B cell (primary cell): ENCODE data around the gene ATP6V0E1.

Source experiments
- EZH2 ChIP-seq: IDR thresholded peaks from 2 replicates; pipeline ENCODE4 v1.6.1; 2012; ENCODE audit warnings: borderline replicate concordance, low read depth, mild to moderate bottlenecking, moderate library complexity, low read length; ENCODE audit not compliant: insufficient read depth, poor library complexity, severe bottlenecking
- TF ChIP-seq, protein P1 (sequence below): fragments of 200-600 bp; IDR thresholded peaks from one replicate; pipeline ENCODE4 v1.8.0; 2022; ENCODE audit warnings: antibody characterized with exemption, mild to moderate bottlenecking

DNA sequence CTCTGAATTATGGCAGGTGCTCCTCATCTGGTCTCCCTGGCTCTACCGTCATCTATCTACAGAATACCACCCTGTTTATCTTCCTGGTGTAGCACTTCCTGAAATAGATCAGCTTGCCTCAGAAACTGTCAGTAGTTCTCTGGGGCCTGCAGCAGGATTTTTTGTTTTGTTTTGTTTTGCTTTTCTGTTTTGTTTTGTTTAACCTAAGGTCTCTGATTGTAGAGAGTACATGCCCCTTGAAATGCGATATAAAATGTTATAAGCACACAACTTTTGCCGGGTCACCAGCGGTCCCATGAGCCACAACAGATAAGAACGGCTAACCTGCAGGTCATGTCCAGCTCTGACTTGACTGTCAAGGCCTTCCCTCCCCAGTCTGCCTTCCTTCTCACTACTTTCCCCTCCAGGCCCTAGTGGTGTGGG, 45.9 kb downstream of the ATP6V0E1 start:
- TF ChIP-seq, protein P1, sequence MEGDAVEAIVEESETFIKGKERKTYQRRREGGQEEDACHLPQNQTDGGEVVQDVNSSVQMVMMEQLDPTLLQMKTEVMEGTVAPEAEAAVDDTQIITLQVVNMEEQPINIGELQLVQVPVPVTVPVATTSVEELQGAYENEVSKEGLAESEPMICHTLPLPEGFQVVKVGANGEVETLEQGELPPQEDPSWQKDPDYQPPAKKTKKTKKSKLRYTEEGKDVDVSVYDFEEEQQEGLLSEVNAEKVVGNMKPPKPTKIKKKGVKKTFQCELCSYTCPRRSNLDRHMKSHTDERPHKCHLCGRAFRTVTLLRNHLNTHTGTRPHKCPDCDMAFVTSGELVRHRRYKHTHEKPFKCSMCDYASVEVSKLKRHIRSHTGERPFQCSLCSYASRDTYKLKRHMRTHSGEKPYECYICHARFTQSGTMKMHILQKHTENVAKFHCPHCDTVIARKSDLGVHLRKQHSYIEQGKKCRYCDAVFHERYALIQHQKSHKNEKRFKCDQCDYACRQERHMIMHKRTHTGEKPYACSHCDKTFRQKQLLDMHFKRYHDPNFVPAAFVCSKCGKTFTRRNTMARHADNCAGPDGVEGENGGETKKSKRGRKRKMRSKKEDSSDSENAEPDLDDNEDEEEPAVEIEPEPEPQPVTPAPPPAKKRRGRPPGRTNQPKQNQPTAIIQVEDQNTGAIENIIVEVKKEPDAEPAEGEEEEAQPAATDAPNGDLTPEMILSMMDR, result no peak
- no peak for TF ChIP-seq EZH2
